K562 (cell line): ENCODE data around the gene ETNK2.

Source experiments
- CREB1 ChIP-seq, 2 experiments: sonication (generic) in 1 of 2; formaldehyde crosslinking in 1 of 2; IDR thresholded peaks; 2 replicates each; pipeline versions ENCODE4 v1.6.1 to v1.8.0; 2012 to 2022; ENCODE audit warnings: inconsistent platforms in 1 of 2, mild to moderate bottlenecking in 1 of 2, missing genetic modification reagents in 1 of 2, moderate library complexity in 1 of 2
- FOXP1 ChIP-seq: sonication (generic); formaldehyde crosslinking; IDR thresholded peaks from 2 replicates; pipeline ENCODE4 v1.8.0; 2022; ENCODE audit warnings: mild to moderate bottlenecking, missing genetic modification reagents
- POLR2A ChIP-seq: fragments of 450-650 bp; conservative IDR thresholded peaks from 2 replicates; pipeline ENCODE4 v1.6.1; 2016
- TF ChIP-seq, protein P1 (sequence below): sonication (generic); formaldehyde crosslinking; IDR thresholded peaks from 2 replicates; pipeline ENCODE4 v1.5.0; 2020; ENCODE audit warnings: missing genetic modification reagents
- TF ChIP-seq, protein P2 (sequence below): sonication (generic); formaldehyde crosslinking; IDR thresholded peaks from 2 replicates; pipeline ENCODE4 v1.9.0; 2022; ENCODE audit warnings: mild to moderate bottlenecking, missing genetic modification reagents
- TF ChIP-seq, protein P3 (sequence below): fragments of 450-650 bp; conservative IDR thresholded peaks from 2 replicates; pipeline ENCODE4 v1.6.1; 2016; ENCODE audit warnings: missing genetic modification characterization, low read depth, mild to moderate bottlenecking, missing compliant biosample characterization, moderate library complexity
- TF ChIP-seq, protein P4 (sequence below), 3 experiments: IDR thresholded peaks in 2 of 3; conservative IDR thresholded peaks in 1 of 3; 2 replicates each; pipeline ENCODE4 v1.5.1; 2011 to 2012; ENCODE audit warnings: low read length in 3 of 3, mild to moderate bottlenecking in 3 of 3, control low read depth in 2 of 3, improper control_type of control experiment in 1 of 3, inconsistent platforms in 1 of 3, low read depth in 1 of 3, mixed read lengths in 1 of 3, moderate library complexity in 1 of 3; ENCODE audit not compliant: insufficient read depth in 2 of 3

DNA sequence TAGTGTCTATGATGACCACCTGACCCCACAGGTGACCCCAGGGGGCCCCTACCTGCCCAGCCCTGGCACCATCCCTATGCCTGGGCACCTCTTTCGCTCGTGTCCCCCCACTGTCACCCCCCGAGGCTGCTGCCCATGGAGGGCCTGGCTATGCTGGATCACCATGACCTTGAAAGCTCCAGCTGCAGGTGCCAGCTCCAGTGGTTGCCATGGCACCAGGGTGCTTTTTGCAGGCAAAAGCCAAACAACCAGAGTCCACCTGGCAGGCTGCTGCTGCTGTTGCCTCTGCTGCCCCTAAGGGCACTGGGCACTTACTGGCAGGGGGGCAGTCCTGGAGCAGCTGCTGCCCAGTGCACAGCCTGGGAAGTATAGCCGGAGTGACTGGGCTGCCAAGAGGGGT lies 21.7 kb downstream of the ETNK2 start:
- TF ChIP-seq, protein P1, sequence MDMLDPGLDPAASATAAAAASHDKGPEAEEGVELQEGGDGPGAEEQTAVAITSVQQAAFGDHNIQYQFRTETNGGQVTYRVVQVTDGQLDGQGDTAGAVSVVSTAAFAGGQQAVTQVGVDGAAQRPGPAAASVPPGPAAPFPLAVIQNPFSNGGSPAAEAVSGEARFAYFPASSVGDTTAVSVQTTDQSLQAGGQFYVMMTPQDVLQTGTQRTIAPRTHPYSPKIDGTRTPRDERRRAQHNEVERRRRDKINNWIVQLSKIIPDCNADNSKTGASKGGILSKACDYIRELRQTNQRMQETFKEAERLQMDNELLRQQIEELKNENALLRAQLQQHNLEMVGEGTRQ: no peak
- TF ChIP-seq, protein P2, sequence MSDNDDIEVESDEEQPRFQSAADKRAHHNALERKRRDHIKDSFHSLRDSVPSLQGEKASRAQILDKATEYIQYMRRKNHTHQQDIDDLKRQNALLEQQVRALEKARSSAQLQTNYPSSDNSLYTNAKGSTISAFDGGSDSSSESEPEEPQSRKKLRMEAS: no peak
- TF ChIP-seq FOXP1 (CRISPR knock-in tag): no peak
- TF ChIP-seq POLR2A: no peak
- TF ChIP-seq, protein P3, sequence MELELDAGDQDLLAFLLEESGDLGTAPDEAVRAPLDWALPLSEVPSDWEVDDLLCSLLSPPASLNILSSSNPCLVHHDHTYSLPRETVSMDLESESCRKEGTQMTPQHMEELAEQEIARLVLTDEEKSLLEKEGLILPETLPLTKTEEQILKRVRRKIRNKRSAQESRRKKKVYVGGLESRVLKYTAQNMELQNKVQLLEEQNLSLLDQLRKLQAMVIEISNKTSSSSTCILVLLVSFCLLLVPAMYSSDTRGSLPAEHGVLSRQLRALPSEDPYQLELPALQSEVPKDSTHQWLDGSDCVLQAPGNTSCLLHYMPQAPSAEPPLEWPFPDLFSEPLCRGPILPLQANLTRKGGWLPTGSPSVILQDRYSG (tag): no peak
- TF ChIP-seq, protein P4, sequence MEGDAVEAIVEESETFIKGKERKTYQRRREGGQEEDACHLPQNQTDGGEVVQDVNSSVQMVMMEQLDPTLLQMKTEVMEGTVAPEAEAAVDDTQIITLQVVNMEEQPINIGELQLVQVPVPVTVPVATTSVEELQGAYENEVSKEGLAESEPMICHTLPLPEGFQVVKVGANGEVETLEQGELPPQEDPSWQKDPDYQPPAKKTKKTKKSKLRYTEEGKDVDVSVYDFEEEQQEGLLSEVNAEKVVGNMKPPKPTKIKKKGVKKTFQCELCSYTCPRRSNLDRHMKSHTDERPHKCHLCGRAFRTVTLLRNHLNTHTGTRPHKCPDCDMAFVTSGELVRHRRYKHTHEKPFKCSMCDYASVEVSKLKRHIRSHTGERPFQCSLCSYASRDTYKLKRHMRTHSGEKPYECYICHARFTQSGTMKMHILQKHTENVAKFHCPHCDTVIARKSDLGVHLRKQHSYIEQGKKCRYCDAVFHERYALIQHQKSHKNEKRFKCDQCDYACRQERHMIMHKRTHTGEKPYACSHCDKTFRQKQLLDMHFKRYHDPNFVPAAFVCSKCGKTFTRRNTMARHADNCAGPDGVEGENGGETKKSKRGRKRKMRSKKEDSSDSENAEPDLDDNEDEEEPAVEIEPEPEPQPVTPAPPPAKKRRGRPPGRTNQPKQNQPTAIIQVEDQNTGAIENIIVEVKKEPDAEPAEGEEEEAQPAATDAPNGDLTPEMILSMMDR (IDR thresholded peaks at IDR 0.05 in 2 of 3, conservative IDR thresholded peaks at IDR 0.05 in 1 of 3; ENCODE audit: insufficient read depth in 2 of 3, low read depth in 1 of 3, low read length in 3 of 3): no peak
- TF ChIP-seq CREB1 (IDR thresholded peaks at IDR 0.05): no peak
- no peak for TF ChIP-seq CREB1 (CRISPR knock-in tag; IDR thresholded peaks at IDR 0.05)
